NB4 (cell line): Measurements from ENCODE around the gene PRSS50.
A peak's percentile ranks its signal among the peaks of the same experiment; 100 is the strongest.

Experiments
- DNase-seq: peaks from one replicate; pipeline ENCODE4 v3.0.0; 2010; ENCODE audit warnings: low read depth
- H3K4me3 ChIP-seq: one replicate; pipeline ENCODE4 v1.5.1; 2011; ENCODE audit warnings: mild to moderate bottlenecking, low read depth, low read length, moderate library complexity
- MYC ChIP-seq: IDR thresholded peaks from 2 replicates; pipeline ENCODE4 v1.6.1; 2011; ENCODE audit warnings: low read depth, low read length
- POLR2A ChIP-seq: IDR thresholded peaks from 2 replicates; pipeline ENCODE4 v1.6.1; 2011; ENCODE audit warnings: mild to moderate bottlenecking; ENCODE audit not compliant: insufficient read length; ENCODE audit errors: extremely low read depth
- TF ChIP-seq, protein P1 (sequence below): IDR thresholded peaks from 2 replicates; pipeline ENCODE4 v1.6.1; 2011; ENCODE audit warnings: low read depth, low read length
- TF ChIP-seq, protein P2 (sequence below): IDR thresholded peaks from one replicate; pipeline ENCODE4 v1.5.1; 2012; ENCODE audit warnings: low read depth, low read length

PRSS50 gene

DNA sequence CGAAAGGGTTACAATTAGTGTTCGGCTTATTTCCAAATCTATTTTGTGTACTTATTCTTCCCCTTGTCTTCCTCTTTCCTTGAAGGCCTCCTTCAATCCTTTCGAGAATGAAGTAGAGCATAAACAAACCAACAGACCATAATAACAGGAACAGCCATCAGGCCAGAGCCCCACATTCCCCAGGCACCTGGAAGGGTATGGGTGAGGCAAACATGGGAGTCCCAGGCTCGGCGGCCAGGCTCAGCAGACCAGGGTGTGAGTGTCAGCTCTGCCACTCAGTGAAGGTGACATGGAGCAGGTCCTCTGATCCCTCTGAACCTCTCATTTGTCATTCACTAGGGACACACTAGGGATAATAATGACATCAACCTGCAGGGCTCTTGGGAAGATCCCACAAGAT lies 38.0 kb downstream of the PRSS50 start:
- DNase-seq: no peak
- TF ChIP-seq POLR2A: no peak
- TF ChIP-seq, protein P1, sequence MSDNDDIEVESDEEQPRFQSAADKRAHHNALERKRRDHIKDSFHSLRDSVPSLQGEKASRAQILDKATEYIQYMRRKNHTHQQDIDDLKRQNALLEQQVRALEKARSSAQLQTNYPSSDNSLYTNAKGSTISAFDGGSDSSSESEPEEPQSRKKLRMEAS: no peak
- TF ChIP-seq, protein P2, sequence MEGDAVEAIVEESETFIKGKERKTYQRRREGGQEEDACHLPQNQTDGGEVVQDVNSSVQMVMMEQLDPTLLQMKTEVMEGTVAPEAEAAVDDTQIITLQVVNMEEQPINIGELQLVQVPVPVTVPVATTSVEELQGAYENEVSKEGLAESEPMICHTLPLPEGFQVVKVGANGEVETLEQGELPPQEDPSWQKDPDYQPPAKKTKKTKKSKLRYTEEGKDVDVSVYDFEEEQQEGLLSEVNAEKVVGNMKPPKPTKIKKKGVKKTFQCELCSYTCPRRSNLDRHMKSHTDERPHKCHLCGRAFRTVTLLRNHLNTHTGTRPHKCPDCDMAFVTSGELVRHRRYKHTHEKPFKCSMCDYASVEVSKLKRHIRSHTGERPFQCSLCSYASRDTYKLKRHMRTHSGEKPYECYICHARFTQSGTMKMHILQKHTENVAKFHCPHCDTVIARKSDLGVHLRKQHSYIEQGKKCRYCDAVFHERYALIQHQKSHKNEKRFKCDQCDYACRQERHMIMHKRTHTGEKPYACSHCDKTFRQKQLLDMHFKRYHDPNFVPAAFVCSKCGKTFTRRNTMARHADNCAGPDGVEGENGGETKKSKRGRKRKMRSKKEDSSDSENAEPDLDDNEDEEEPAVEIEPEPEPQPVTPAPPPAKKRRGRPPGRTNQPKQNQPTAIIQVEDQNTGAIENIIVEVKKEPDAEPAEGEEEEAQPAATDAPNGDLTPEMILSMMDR: no peak
- no peak for TF ChIP-seq MYC

DNA sequence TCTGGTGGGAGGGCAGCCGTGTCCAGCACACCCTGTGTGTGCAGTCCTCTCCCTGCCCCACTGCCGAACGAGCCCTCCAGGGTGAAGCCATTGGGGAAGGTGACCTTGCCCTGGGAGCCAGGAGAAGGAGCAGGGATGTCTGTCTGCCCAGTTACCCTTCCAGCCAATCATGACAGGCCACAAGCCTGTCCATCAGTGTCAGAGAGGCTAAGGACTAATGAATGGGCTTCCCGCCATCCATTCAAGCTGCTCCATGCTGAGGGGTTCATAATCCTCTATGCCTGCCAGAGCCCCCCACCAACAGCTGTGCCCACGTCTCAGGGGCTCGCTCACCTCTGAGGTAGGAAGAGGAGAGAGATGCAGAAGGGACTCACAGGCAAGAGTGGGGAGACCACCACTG lies 39.4 kb downstream of the PRSS50 start:
- H3K4me3 ChIP-seq: no peak overlapping the region
- DNase-seq: no peak
- TF ChIP-seq, protein P2: no peak
- TF ChIP-seq, protein P1: no peak
- TF ChIP-seq POLR2A (no peak), MYC (no peak)

More for the DNA sequence above, 38.0 kb downstream of the PRSS50 start:
- H3K4me3 ChIP-seq: no peak overlapping the region

DNA sequence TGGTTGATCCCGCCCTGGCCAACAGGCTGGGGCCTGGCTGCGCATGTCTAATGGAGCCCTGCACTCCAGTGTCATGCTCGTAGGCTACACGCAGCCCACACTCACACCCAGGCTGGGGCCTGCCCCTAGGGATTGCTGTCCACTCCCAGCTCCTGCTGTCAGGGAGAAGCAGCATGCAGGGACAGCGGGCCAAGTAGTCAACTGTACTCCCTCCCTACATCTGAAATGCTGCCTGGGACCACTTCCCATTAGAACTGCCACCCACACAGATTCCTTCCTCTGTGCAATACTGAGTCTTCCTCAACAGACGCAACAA lies 40.3 kb downstream of the PRSS50 start:
- TF ChIP-seq POLR2A (no peak), MYC (no peak)
- TF ChIP-seq, protein P2: no peak
- TF ChIP-seq, protein P1: no peak
- peak; percentile 19 for DNase-seq
- H3K4me3 ChIP-seq: no peak overlapping the region

DNA sequence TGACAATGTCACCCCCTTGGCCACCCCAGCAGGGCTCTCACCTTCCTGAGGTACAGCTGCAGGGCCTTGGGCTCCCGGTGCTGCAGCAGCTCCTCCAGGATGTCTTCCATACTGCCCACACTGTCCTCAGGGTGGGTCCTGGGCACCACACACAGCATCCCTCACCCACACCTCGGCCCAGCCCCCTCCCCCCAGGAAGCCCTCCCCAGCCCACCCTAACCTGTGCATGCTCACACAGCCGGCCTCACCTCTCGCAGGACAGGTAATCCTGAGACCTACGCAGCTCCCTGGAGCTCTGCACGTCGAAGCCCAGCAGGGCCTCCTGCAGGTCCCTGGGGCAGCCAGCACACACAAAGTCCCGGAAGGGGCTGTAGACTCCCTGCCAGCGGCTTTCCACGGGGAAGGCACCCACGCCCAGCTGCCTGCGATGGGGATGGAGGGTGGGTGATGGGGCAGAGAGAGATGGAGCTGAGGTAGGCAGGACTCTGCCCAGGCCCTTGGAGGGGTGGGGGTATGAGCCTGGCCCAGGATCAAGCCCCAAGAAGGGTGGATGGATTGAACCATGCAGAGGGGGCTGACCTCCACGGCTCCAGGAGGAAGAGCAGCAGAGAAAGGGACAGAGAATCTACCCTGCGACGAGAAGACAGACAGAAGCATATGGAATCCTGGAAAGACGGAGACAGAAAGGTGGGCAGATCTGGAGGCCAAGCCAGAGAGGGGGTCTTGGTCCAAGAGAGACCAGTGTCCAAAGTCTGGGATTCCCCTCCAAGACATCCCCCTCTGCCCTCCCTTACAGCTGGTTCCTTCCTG lies 40.9 kb downstream of the PRSS50 start:
- no peak overlapping the region for H3K4me3 ChIP-seq
- no peak for DNase-seq
- no peak for TF ChIP-seq POLR2A
- TF ChIP-seq, protein P2: no peak
- no peak for TF ChIP-seq MYC
- TF ChIP-seq, protein P1: no peak

DNA sequence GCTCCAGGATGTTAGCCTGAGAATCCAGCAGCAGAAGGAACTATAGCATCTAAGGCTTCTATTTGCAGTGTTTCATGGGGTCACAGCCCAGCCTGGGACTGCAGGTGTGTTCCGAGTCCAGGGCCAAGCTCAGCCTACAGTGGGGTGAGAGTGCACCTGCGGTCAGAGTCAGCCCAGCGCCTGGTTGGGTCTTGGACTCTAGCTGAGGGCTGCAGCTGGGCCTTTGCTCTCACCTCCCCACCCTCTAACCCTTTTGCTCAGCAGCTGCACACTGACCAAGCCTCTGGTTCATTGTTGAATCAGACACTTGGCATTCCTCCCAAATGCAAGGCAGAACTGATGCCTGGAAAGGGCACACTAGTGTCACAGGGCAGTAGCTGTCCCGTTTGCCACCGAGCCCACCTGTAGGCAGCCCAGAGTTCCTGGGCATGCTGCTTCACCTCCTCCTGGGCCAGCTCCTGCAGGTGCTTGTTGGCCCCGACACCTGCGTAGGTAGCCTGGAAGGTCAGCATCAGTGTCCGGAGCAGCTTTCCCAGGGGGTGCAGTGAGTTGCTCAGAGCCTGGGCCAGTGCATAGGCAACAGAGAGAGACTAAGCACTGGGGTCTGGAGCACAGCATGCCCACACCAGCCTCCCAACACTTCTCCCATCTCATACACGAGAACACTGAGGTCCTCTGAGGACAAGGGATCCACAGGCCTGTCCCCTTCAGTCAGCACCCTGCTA lies 41.7 kb downstream of the PRSS50 start:
- DNase-seq: no peak
- no peak overlapping the region for H3K4me3 ChIP-seq
- TF ChIP-seq, protein P1: no peak
- TF ChIP-seq POLR2A (no peak), MYC (no peak)
- TF ChIP-seq, protein P2: no peak
